Astrocyte (in vitro differentiated cells and primary cell): ENCODE results near the gene COPS3. TPM values are rescaled to one million over a fixed set of nuclear protein-coding genes. Genes with fewer than 3 reads are reported as not detected.
"Not testable (repeated sequence)": the region's sequence is repeated elsewhere in the genome, so short reads cannot be mapped to it uniquely, and the experiment has no call there.

ENCODE experiments used
- DNase-seq: peaks from one replicate; pipeline ENCODE4 v3.0.0-alpha.2; 2010; ENCODE audit warnings: low read depth
- FAIRE-seq: peaks from 2 replicates; lab custom pipeline; 2011; peaks lifted over from hg19 to GRCh38; lab: Jason Lieb, UNC
- H2AFZ ChIP-seq: 2 replicates; pipeline ENCODE4 v1.6.0; 2012; ENCODE audit warnings: low read depth, low read length, inconsistent platforms
- H3K27ac ChIP-seq: 2 replicates; pipeline ENCODE4 v1.5.1; 2011; ENCODE audit warnings: low read depth, low read length, inconsistent platforms
- H3K27me3 ChIP-seq: 2 replicates; pipeline ENCODE4 v1.6.0; 2011; ENCODE audit warnings: low read length, inconsistent platforms; ENCODE audit not compliant: insufficient read depth
- H3K36me3 ChIP-seq: 2 replicates; pipeline ENCODE4 v1.5.1; 2011; ENCODE audit warnings: low read length, inconsistent platforms; ENCODE audit not compliant: insufficient read depth
- H3K4me1 ChIP-seq: 2 replicates; pipeline ENCODE4 v1.5.1; 2011; ENCODE audit warnings: low read length, inconsistent platforms; ENCODE audit not compliant: insufficient read depth
- H3K4me2 ChIP-seq: 2 replicates; pipeline ENCODE4 v1.6.0; 2012; ENCODE audit warnings: low read length, inconsistent platforms
- H3K4me3 ChIP-seq: 2 replicates; pipeline ENCODE4 v1.5.1; 2011; ENCODE audit warnings: low read depth, mild to moderate bottlenecking, low read length, inconsistent platforms; ENCODE audit not compliant: insufficient read depth
- H3K79me2 ChIP-seq: 2 replicates; pipeline ENCODE4 v1.6.0; 2012; ENCODE audit warnings: mild to moderate bottlenecking, low read length, inconsistent platforms; ENCODE audit not compliant: insufficient read depth
- H3K9ac ChIP-seq: 2 replicates; pipeline ENCODE4 v1.6.0; 2012; ENCODE audit warnings: mild to moderate bottlenecking, low read length, inconsistent platforms
- H3K9me3 ChIP-seq: 2 replicates; pipeline ENCODE4 v1.5.1; 2012; ENCODE audit warnings: low read depth, mild to moderate bottlenecking, low read length, inconsistent platforms; ENCODE audit not compliant: insufficient read depth
- H4K20me1 ChIP-seq: 2 replicates; pipeline ENCODE4 v1.6.0; 2012; ENCODE audit warnings: low read length, inconsistent platforms; ENCODE audit not compliant: insufficient read depth
- H3K27ac Mint-ChIP-seq: one replicate; pipeline ENCODE4 v1.8.0; 2021; ENCODE audit warnings: mild to moderate bottlenecking, mixed read lengths; ENCODE audit not compliant: unreplicated experiment
- H3K27me3 Mint-ChIP-seq: one replicate; pipeline ENCODE4 v1.8.0; 2021; ENCODE audit warnings: low read depth, mixed read lengths; ENCODE audit not compliant: unreplicated experiment
- H3K36me3 Mint-ChIP-seq: one replicate; pipeline ENCODE4 v1.8.0; 2021; ENCODE audit warnings: low read depth, mixed read lengths; ENCODE audit not compliant: unreplicated experiment
- H3K4me1 Mint-ChIP-seq: one replicate; pipeline ENCODE4 v1.8.0; 2021; ENCODE audit warnings: low read depth, mixed read lengths; ENCODE audit not compliant: unreplicated experiment
- H3K4me3 Mint-ChIP-seq: one replicate; pipeline ENCODE4 v1.8.0; 2021; ENCODE audit warnings: mild to moderate bottlenecking, moderate library complexity, mixed read lengths; ENCODE audit not compliant: unreplicated experiment
- H3K9me3 Mint-ChIP-seq: one replicate; pipeline ENCODE4 v1.8.0; 2021; ENCODE audit warnings: mild to moderate bottlenecking, mixed read lengths; ENCODE audit not compliant: unreplicated experiment
- EZH2 ChIP-seq: IDR thresholded peaks from 2 replicates; pipeline ENCODE4 v1.6.1; 2012; ENCODE audit warnings: mild to moderate bottlenecking, low read length, inconsistent platforms; ENCODE audit not compliant: insufficient read depth
- total RNA-seq: library from RNA; stranded (reverse); gene quantifications from 2 replicates; pipeline ENCODE4 v1.2.1, GENCODE V29; 2021
- TF ChIP-seq, protein P1 (sequence below): IDR thresholded peaks from 2 replicates; pipeline ENCODE4 v1.5.1; 2011; ENCODE audit warnings: low read depth, mild to moderate bottlenecking, inconsistent platforms, low read length, moderate library complexity; ENCODE audit not compliant: insufficient read depth

The COPS3 gene
- total RNA-seq, 1 donor from 2014 or later: 76.8 TPM

DNA sequence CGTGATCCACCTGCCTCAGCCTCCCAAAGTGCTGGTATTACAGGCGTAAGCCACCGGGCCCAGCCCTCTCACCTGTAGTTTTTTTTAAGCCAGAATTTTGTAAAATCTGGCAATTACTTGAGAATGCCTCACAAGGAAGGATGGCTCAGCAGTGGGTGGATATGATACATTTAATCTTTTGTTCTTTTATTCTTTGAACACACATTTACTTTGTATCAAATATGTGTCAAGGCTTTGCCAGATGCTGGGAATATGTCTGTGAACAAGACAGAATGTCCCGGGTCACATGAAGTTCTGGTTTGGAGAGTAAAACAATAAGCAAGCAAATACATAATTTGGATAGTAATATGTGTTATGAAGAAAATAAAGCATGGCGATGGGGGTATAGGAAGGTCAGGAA is 4.9 kb upstream of the COPS3 start:
- TF ChIP-seq, protein P1, sequence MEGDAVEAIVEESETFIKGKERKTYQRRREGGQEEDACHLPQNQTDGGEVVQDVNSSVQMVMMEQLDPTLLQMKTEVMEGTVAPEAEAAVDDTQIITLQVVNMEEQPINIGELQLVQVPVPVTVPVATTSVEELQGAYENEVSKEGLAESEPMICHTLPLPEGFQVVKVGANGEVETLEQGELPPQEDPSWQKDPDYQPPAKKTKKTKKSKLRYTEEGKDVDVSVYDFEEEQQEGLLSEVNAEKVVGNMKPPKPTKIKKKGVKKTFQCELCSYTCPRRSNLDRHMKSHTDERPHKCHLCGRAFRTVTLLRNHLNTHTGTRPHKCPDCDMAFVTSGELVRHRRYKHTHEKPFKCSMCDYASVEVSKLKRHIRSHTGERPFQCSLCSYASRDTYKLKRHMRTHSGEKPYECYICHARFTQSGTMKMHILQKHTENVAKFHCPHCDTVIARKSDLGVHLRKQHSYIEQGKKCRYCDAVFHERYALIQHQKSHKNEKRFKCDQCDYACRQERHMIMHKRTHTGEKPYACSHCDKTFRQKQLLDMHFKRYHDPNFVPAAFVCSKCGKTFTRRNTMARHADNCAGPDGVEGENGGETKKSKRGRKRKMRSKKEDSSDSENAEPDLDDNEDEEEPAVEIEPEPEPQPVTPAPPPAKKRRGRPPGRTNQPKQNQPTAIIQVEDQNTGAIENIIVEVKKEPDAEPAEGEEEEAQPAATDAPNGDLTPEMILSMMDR: no peak
- TF ChIP-seq EZH2: no peak
- H3K4me1 ChIP-seq: peaks cover 5% of the 10 kb centered on the region
- H3K36me3 ChIP-seq: no peaks in the 10 kb centered on the region
- no peak for DNase-seq
- no peak overlapping the region for H3K27ac ChIP-seq
- H3K4me3 Mint-ChIP-seq: no peak overlapping the region
- H3K4me3 ChIP-seq: no peak overlapping the region
- no peaks in the 10 kb centered on the region for H4K20me1 ChIP-seq
- peaks cover 2% of the 10 kb centered on the region for H3K27me3 ChIP-seq
- FAIRE-seq: no peak
- no peak overlapping the region for H3K4me2 ChIP-seq
- peaks cover 3% of the 10 kb centered on the region for H3K9me3 Mint-ChIP-seq
- no peaks in the 10 kb centered on the region for H3K36me3 Mint-ChIP-seq
- H3K9me3 ChIP-seq: no peaks in the 10 kb centered on the region
- H3K4me1 Mint-ChIP-seq: no peaks in the 10 kb centered on the region
- no peak overlapping the region for H2AFZ ChIP-seq
- H3K27ac Mint-ChIP-seq: no peak overlapping the region
- H3K79me2 ChIP-seq: no peaks in the 10 kb centered on the region
- no peak overlapping the region for H3K9ac ChIP-seq
- peaks cover 4% of the 10 kb centered on the region for H3K27me3 Mint-ChIP-seq

DNA sequence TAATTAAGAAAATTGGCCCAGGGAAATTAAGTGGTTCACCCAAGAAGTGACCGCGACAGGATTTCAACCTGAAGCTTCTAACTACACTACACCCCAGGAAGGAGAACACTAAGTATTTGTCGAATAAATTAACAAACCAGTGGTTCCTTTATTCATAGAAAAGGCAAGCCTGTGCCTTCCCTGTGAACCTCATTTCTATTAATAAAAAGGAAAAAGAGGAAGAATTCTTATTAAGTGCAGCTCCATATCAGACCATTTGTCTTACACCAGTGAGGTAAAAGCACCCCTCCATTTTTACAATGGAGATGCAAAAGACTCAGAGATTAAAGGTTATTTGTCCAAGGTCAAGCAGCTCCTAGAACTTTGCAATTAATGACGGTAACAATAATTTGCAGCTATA is 1.7 kb downstream of the COPS3 start:
- no peak overlapping the region for H3K27ac ChIP-seq
- peaks cover 10% of the 10 kb centered on the region for H3K4me1 ChIP-seq
- TF ChIP-seq, protein P1: no peak
- no peak for TF ChIP-seq EZH2
- Mint-ChIP-seq H3K36me3 (peaks cover 2% of the 10 kb centered on the region), H3K9me3 (no peaks in the 10 kb centered on the region), H3K27ac (peak overlapping the region; percentile 93), H3K4me3 (peak overlapping the region; percentile 95), H3K27me3 (no peaks in the 10 kb centered on the region), H3K4me1 (peaks cover 6% of the 10 kb centered on the region)
- H3K9ac ChIP-seq: peak overlapping the region; percentile 98
- DNase-seq: no peak
- H2AFZ ChIP-seq: no peak overlapping the region
- peaks cover 61% of the 10 kb centered on the region for H3K79me2 ChIP-seq
- peaks cover 43% of the 10 kb centered on the region for H4K20me1 ChIP-seq
- FAIRE-seq: no peak
- no peaks in the 10 kb centered on the region for H3K36me3 ChIP-seq
- H3K9me3 ChIP-seq: no peaks in the 10 kb centered on the region
- H3K4me2 ChIP-seq: peak overlapping the region; percentile 95
- no peaks in the 10 kb centered on the region for H3K27me3 ChIP-seq
- peak overlapping the region; percentile 81 for H3K4me3 ChIP-seq

DNA sequence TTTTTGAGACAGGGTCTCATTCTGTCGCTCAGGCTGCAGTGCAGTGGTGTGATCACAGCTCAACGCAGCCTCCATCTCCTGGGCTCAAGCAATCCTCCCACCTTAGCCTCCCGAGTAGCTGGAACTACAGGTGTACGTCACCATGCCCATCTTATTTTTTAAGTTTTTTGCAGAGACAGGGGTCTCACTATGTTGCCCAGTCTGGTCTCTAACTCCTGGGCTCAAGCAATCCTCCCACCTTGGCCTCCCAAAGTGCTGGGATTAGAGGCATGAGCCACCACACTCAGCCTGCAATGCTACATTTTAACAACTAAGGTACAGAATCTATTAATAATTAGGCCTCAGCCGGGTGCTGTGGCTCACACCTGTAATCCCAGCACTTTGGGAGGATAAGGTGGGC is 3.6 kb downstream of the COPS3 start:
- not testable (repeated sequence) for H3K36me3 ChIP-seq, H3K4me1 Mint-ChIP-seq, H3K4me2 ChIP-seq, FAIRE-seq, H3K4me3 Mint-ChIP-seq, H2AFZ ChIP-seq, H3K27ac Mint-ChIP-seq, H3K4me1 ChIP-seq, H3K27me3 Mint-ChIP-seq, H3K27ac ChIP-seq, H3K4me3 ChIP-seq, H3K9ac ChIP-seq, H3K27me3 ChIP-seq, H3K36me3 Mint-ChIP-seq, DNase-seq, H3K9me3 Mint-ChIP-seq, H3K9me3 ChIP-seq
- Histone ChIP-seq H4K20me1 (peaks cover 56% of the 10 kb centered on the region), H3K79me2 (peaks cover 78% of the 10 kb centered on the region)
